ENCODE measurements around the gene EFNA3.

The EFNA3 gene

DNA sequence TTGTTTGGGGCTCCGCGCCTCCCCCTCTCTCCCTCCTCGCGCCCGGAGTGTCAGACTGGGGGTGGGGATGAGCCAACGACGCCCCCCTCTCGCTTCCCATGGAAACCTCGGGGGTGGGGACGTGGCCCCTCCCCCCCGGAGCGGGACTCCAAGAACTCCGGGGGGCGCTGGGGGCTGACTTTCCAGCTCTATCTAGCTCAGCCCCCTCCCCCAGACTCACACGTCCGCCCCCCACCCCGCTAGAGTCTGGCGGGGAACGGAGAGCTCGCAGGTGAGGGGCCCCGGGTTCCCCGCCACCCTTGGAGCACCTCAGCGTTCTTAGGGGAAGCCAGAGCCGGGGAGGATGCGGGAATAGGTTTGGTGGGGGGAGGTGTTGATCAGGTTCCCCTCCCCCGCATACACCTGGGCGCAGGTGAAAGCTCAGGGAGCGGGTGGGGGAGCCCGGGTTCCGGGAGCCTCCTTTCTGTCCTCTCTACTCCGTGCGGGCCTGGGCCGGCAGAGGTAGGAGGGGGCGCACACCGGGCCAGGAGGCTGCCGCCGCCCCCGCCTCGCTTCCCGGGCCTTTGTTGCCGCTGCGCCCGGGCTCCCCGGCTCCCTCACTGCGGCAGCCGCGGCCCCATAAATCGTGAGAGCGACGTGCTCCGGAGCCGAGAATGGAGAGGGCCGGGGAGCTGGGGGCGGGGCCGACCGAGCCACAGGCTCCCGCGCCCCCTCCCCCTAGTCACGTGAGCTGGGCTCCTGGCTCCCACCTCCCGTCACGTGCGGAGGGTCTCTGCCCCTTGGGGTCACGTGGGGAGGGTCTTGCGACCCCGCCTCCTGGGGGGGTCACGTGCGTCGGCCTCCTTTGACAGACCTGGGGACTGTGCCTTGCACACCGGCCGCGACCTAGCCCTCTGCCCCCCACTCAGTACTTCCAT, 1.9 kb downstream of the EFNA3 start:
- Histone ChIP-seq H2BK120ac (ENCODE audit: low read depth, low read length) (no peak overlapping the region), H3K14ac (ENCODE audit: low read length in 2 of 2) (no peak overlapping the region), H3K18ac (ENCODE audit: low read depth in 1 of 2, low read length in 2 of 2) (no peak overlapping the region), H2AFZ (ENCODE audit: low read depth, low read length) (no peak overlapping the region), H2BK5ac (ENCODE audit: low read depth, low read length, poor library complexity, severe bottlenecking) (no peak overlapping the region), H2BK15ac (ENCODE audit: low read depth, poor library complexity, severe bottlenecking) (peak overlapping the region; percentile 12), H3K9me3 (ENCODE audit: control insufficient read depth, low read length) (no peaks in the 10 kb centered on the region), H4K8ac (ENCODE audit: low read length) (no peak overlapping the region), H3K4ac (ENCODE audit: low read depth in 1 of 2, low read length in 2 of 2) (peak overlapping the region in 1 of 2 experiments; percentile 40), H3K9ac (ENCODE audit: low read length) (no peak overlapping the region), H4K91ac (ENCODE audit: low read length) (no peak overlapping the region), H2BK12ac (ENCODE audit: low read length in 2 of 2) (no peak overlapping the region), H3K23ac (ENCODE audit: low read length in 2 of 2) (peak overlapping the region in 1 of 2 experiments; percentile 85), H3K27ac (ENCODE audit: low read length, poor library complexity, severe bottlenecking) (no peak overlapping the region), H3K27me3 (ENCODE audit: control insufficient read depth in 1 of 2, insufficient read depth in 1 of 2, low read length in 2 of 2) (peaks cover 57 to 65% of the 10 kb centered on the region in 2 experiments), H3K4me2 (ENCODE audit: low read length, poor library complexity, severe bottlenecking) (peak overlapping the region; percentile 12), H3K4me1 (ENCODE audit: control insufficient read depth, insufficient read depth, low read depth, low read length) (peaks cover 53% of the 10 kb centered on the region), H2AK5ac (ENCODE audit: low read length, severe bottlenecking) (no peak overlapping the region), H3K79me1 (replicated peaks; ENCODE audit: low read length, poor library complexity, severe bottlenecking) (no peaks in the 10 kb centered on the region), H3K4me3 (ENCODE audit: insufficient read depth in 1 of 2, low read depth in 1 of 2, low read length in 2 of 2) (no peak overlapping the region), H3K36me3 (ENCODE audit: control insufficient read depth in 1 of 2, insufficient read depth in 2 of 2, low read depth in 1 of 2, low read length in 2 of 2) (no peaks in the 10 kb centered on the region)
- WGBS: 1% methylated on average over 54 of the region's 71 CpGs
- peak; percentile 35 for DNase-seq

DNA sequence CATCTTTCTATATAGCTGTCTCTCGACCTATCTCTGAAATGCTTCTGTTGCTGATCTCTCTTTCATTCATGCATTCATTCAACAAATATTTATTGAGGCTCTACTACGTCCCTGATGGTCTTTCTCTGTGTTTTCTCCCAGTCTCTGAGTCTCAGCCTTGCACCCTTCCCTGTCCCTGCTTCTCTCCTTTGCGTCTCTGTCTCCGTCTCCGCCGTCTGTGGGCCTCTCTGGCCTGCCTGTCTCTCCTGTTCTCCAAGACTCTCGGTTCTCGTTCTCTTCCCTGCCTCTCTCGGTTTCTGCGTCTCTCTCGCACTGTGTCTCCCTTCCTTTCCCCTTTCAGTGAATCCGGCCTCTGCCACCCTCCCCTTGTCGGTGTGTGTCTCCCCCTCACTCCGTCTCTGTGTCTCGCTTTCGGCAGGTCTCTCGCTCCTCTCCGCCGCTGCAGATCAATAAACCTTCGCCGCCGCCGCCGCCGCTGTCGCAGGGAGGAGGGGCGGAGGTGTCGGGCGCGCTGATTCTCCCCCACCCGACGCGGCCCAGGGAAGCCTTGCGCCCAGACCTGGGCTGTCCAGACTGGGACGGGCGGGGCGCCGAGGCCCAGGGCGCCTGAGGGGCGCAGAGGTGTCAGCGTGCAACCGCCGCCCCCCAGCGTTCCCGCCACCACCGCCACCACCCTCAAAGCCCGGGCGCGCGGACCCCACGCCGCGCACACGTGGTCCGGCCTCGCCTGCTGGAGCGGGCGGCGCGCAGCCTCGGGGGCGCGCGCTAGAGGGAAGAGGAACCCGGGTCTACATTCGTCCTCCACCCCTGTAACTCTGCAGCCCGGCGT, 3.0 kb downstream of the EFNA3 start:
- Histone ChIP-seq H4K91ac (ENCODE audit: low read length) (no peak overlapping the region), H3K4me2 (ENCODE audit: low read length, poor library complexity, severe bottlenecking) (peak overlapping the region; percentile 41), H3K27me3 (ENCODE audit: control insufficient read depth in 1 of 2, insufficient read depth in 1 of 2, low read length in 2 of 2) (peaks cover 57 to 65% of the 10 kb centered on the region in 2 experiments), H3K79me1 (replicated peaks; ENCODE audit: low read length, poor library complexity, severe bottlenecking) (no peaks in the 10 kb centered on the region), H2BK15ac (ENCODE audit: low read depth, poor library complexity, severe bottlenecking) (no peak overlapping the region), H3K9ac (ENCODE audit: low read length) (no peak overlapping the region), H3K23ac (ENCODE audit: low read length in 2 of 2) (peak overlapping the region in 1 of 2 experiments; percentile 91), H3K36me3 (ENCODE audit: control insufficient read depth in 1 of 2, insufficient read depth in 2 of 2, low read depth in 1 of 2, low read length in 2 of 2) (peaks cover 0 to 4% of the 10 kb centered on the region in 2 experiments), H2BK12ac (ENCODE audit: low read length in 2 of 2) (no peak overlapping the region), H4K8ac (ENCODE audit: low read length) (no peak overlapping the region), H3K4me1 (ENCODE audit: control insufficient read depth, insufficient read depth, low read depth, low read length) (peaks cover 64% of the 10 kb centered on the region), H2BK5ac (ENCODE audit: low read depth, low read length, poor library complexity, severe bottlenecking) (no peak overlapping the region), H2AFZ (ENCODE audit: low read depth, low read length) (no peak overlapping the region), H3K18ac (ENCODE audit: low read depth in 1 of 2, low read length in 2 of 2) (peak overlapping the region in 1 of 2 experiments; percentile 76), H3K9me3 (ENCODE audit: control insufficient read depth, low read length) (no peaks in the 10 kb centered on the region), H3K14ac (ENCODE audit: low read length in 2 of 2) (peak overlapping the region in 1 of 2 experiments; percentile 4), H3K4me3 (ENCODE audit: insufficient read depth in 1 of 2, low read depth in 1 of 2, low read length in 2 of 2) (peak overlapping the region; percentile 32 to 61), H2AK5ac (ENCODE audit: low read length, severe bottlenecking) (no peak overlapping the region), H3K4ac (ENCODE audit: low read depth in 1 of 2, low read length in 2 of 2) (no peak overlapping the region), H2BK120ac (ENCODE audit: low read depth, low read length) (no peak overlapping the region), H3K27ac (ENCODE audit: low read length, poor library complexity, severe bottlenecking) (no peak overlapping the region)
- no peak for DNase-seq
- 2% methylated on average over 28 of the region's 68 CpGs for WGBS

DNA sequence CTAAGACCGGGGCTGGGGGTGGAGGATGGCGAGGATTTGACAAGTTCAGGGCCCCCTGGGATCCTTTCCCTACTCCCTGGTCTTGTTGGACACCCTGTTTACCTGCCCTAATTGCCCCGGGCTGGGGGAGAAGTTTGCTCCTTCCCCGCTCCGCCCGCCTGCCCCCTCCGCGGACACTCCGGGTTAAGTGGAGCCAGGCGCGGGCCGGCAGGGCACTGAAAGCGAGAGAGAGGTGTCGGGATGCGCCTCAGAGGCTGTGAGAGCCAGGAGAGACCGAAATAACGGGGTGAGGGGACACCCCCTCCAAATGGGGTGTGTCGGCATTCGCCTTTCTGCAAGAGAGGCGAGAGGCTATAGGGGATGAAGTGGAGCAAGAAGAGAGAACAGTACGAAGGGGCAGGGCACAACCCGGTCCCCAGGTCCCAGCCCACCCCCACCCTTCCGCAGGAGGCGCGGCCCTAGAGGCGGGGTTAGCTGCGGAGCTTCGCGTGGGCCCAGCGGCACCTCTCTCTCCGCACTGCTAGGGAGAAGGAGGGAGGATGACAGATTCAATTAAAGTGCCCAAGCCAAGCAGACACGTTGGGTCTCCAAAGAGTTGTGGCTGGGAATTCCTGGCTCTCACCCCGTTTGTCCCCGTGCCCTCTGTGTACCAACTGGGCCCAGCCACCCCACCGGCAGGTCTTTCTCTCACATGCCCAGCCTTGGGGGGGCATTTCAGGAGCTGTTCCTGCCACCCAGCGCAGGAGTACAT, 3.8 kb downstream of the EFNA3 start:
- H3K4me2 ChIP-seq (ENCODE audit: low read length, poor library complexity, severe bottlenecking): peak overlapping the region; percentile 41
- 7% methylated on average over 31 of the region's 36 CpGs for WGBS
- no peak for DNase-seq

More for the DNA sequence above, 3.8 kb downstream of the EFNA3 start:
- H4K8ac ChIP-seq (ENCODE audit: low read length): no peak overlapping the region
- H3K4me3 ChIP-seq (ENCODE audit: insufficient read depth in 1 of 2, low read depth in 1 of 2, low read length in 2 of 2): no peak overlapping the region
- peaks cover 67% of the 10 kb centered on the region for H3K4me1 ChIP-seq (ENCODE audit: control insufficient read depth, insufficient read depth, low read depth, low read length)
- no peak overlapping the region for H2BK15ac ChIP-seq (ENCODE audit: low read depth, poor library complexity, severe bottlenecking)
- H4K91ac ChIP-seq (ENCODE audit: low read length): no peak overlapping the region
- H3K9me3 ChIP-seq (ENCODE audit: control insufficient read depth, low read length): no peaks in the 10 kb centered on the region
- no peak overlapping the region for H2BK5ac ChIP-seq (ENCODE audit: low read depth, low read length, poor library complexity, severe bottlenecking)
- H3K79me1 ChIP-seq (replicated peaks; ENCODE audit: low read length, poor library complexity, severe bottlenecking): no peaks in the 10 kb centered on the region
- H3K18ac ChIP-seq (ENCODE audit: low read depth in 1 of 2, low read length in 2 of 2): no peak overlapping the region
- H2AFZ ChIP-seq (ENCODE audit: low read depth, low read length): no peak overlapping the region
- no peak overlapping the region for H3K27ac ChIP-seq (ENCODE audit: low read length, poor library complexity, severe bottlenecking)
- peak overlapping the region in 1 of 2 experiments; percentile 91 for H3K23ac ChIP-seq (ENCODE audit: low read length in 2 of 2)
- no peak overlapping the region for H2BK120ac ChIP-seq (ENCODE audit: low read depth, low read length)
- no peak overlapping the region for H3K14ac ChIP-seq (ENCODE audit: low read length in 2 of 2)
- no peak overlapping the region for H2AK5ac ChIP-seq (ENCODE audit: low read length, severe bottlenecking)
- no peak overlapping the region for H2BK12ac ChIP-seq (ENCODE audit: low read length in 2 of 2)
- no peak overlapping the region for H3K9ac ChIP-seq (ENCODE audit: low read length)
- H3K27me3 ChIP-seq (ENCODE audit: control insufficient read depth in 1 of 2, insufficient read depth in 1 of 2, low read length in 2 of 2): peaks cover 57 to 60% of the 10 kb centered on the region in 2 experiments
- peaks cover 0 to 4% of the 10 kb centered on the region in 2 experiments for H3K36me3 ChIP-seq (ENCODE audit: control insufficient read depth in 1 of 2, insufficient read depth in 2 of 2, low read depth in 1 of 2, low read length in 2 of 2)
- H3K4ac ChIP-seq (ENCODE audit: low read depth in 1 of 2, low read length in 2 of 2): no peak overlapping the region
